ENCODE data around the gene NPC1.
"Not testable (repeated sequence)": the region's sequence is repeated elsewhere in the genome, so short reads cannot be mapped to it uniquely, and the experiment has no call there.

GRCh38 chr18:23613091-23613475 lies 26.8 kb upstream of the NPC1 start:
- TF ChIP-seq, protein P1, sequence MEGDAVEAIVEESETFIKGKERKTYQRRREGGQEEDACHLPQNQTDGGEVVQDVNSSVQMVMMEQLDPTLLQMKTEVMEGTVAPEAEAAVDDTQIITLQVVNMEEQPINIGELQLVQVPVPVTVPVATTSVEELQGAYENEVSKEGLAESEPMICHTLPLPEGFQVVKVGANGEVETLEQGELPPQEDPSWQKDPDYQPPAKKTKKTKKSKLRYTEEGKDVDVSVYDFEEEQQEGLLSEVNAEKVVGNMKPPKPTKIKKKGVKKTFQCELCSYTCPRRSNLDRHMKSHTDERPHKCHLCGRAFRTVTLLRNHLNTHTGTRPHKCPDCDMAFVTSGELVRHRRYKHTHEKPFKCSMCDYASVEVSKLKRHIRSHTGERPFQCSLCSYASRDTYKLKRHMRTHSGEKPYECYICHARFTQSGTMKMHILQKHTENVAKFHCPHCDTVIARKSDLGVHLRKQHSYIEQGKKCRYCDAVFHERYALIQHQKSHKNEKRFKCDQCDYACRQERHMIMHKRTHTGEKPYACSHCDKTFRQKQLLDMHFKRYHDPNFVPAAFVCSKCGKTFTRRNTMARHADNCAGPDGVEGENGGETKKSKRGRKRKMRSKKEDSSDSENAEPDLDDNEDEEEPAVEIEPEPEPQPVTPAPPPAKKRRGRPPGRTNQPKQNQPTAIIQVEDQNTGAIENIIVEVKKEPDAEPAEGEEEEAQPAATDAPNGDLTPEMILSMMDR (IDR thresholded peaks at IDR 0.05), result not testable (repeated sequence)
- not testable (repeated sequence) for TF ChIP-seq POLR2A (IDR thresholded peaks at IDR 0.05)

Measured in stomach (tissue), 4 donors.